GM06990 (cell line): Measurements from ENCODE around the gene DEFB129.

Experiments used
- DNase-seq: peaks from one replicate; pipeline ENCODE4 v3.0.0-alpha.2; 2011; ENCODE audit not compliant: insufficient read length; ENCODE audit errors: extremely low read depth
- H3K27me3 ChIP-seq: replicated peaks from 2 replicates; pipeline ENCODE4 v1.6.0; 2011; ENCODE audit warnings: low read length; ENCODE audit not compliant: control insufficient read depth, insufficient read depth
- H3K36me3 ChIP-seq: 2 replicates; pipeline ENCODE4 v1.5.1; 2011; ENCODE audit warnings: low read length; ENCODE audit not compliant: control insufficient read depth, insufficient read depth
- H3K4me3 ChIP-seq: replicated peaks from 2 replicates; pipeline ENCODE4 v1.5.1; 2011; ENCODE audit warnings: low read depth, mild to moderate bottlenecking, control low read depth, low read length
- TF ChIP-seq, protein P1 (sequence below): IDR thresholded peaks from 2 replicates; pipeline ENCODE4 v1.5.1; 2011; ENCODE audit warnings: low read length, control low read depth, mild to moderate bottlenecking, inconsistent platforms; ENCODE audit not compliant: insufficient read depth, poor library complexity, severe bottlenecking

DEFB129 gene

DNA sequence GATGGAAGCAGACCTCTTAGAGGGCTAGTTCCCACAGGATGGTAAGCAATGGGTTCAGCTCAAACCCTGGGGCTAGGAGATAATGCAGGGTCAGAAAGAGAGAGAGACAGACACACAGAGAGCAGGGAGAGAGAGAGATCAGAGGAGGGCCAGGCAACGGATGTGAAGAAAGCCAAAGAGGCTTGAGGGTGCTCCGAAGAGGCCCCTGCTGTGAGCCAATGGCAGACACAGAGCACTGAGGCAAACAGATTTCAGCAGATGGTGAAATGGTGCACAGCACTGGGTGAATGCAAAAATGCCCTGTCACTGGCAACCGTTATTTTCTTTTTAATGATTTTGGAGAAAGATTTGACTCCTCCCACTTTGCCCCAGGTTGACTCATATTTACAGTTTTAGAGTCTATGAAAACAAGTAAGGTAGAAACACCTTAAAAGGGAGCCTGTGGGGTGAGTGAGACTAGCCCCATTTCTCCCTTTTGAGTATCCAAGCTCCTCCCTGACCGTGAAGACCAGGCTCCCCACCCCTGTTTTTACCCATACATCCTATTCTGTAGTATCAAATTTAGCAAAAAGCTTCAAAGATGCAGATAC, 31.3 kb downstream of the DEFB129 start:
- DNase-seq, result no peak
- no peaks in the 10 kb centered on the region for H3K36me3 ChIP-seq
- no peaks in the 10 kb centered on the region for H3K27me3 ChIP-seq
- TF ChIP-seq, protein P1, sequence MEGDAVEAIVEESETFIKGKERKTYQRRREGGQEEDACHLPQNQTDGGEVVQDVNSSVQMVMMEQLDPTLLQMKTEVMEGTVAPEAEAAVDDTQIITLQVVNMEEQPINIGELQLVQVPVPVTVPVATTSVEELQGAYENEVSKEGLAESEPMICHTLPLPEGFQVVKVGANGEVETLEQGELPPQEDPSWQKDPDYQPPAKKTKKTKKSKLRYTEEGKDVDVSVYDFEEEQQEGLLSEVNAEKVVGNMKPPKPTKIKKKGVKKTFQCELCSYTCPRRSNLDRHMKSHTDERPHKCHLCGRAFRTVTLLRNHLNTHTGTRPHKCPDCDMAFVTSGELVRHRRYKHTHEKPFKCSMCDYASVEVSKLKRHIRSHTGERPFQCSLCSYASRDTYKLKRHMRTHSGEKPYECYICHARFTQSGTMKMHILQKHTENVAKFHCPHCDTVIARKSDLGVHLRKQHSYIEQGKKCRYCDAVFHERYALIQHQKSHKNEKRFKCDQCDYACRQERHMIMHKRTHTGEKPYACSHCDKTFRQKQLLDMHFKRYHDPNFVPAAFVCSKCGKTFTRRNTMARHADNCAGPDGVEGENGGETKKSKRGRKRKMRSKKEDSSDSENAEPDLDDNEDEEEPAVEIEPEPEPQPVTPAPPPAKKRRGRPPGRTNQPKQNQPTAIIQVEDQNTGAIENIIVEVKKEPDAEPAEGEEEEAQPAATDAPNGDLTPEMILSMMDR, result no peak
- H3K4me3 ChIP-seq, result no peak overlapping the region

DNA sequence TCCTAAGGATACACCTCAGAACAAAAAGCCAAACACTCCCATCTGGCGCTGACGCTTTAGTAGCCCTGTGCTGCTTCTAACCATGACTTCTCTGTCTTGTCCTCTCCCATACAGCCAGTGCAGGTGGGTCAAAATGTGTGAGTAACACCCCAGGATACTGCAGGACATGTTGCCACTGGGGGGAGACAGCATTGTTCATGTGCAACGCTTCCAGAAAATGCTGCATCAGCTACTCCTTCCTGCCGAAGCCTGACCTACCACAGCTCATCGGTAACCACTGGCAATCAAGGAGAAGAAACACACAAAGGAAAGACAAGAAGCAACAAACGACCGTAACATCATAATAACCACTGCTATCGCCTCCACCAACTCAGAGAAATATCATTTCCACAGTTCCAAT, 31.9 kb downstream of the DEFB129 start:
- Histone ChIP-seq H3K27me3 (no peaks in the 10 kb centered on the region), H3K4me3 (no peak overlapping the region), H3K36me3 (no peaks in the 10 kb centered on the region)
- TF ChIP-seq, protein P1, result peak; percentile 31
- no peak for DNase-seq

- no peaks in the 10 kb centered on the region for H3K36me3 ChIP-seq
- no peaks in the 10 kb centered on the region for H3K27me3 ChIP-seq
- DNase-seq, result no peak
- TF ChIP-seq, protein P1, result no peak
- H3K4me3 ChIP-seq, result no peak overlapping the region
These were observed 32.9 kb downstream of the DEFB129 start for GRCh38 chr20:259981-260380.

DNA sequence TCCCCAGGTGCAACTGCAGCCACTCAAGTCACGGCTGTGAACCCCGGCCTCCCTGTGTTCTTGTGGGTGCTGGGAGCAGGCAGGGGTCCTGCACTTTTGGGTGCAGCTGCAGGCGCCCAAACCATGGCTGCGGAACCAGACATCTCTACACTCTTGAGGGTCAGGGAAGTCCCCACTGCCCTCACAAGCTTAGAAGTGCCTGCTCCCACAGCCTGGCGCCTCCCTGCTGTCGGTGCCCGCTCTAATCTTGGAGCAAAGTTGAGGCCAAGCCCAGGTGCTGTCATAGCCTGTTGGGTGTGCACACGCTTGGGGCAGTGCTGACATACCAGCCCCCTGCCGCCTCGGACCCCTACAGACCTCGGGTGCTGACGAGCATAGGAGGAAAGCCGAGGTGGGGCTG, 36.6 kb downstream of the DEFB129 start:
- H3K27me3 ChIP-seq, result no peaks in the 10 kb centered on the region
- TF ChIP-seq, protein P1, result no peak

GRCh38 chr20:266596-267562, 39.8 kb downstream of the DEFB129 start:
- Histone ChIP-seq H3K4me3 (peak overlapping the region; percentile 47), H3K27me3 (no peaks in the 10 kb centered on the region), H3K36me3 (no peaks in the 10 kb centered on the region)
- TF ChIP-seq, protein P1, result peak; percentile 97
- DNase-seq, result peak; percentile 88

More for the DNA sequence above, 36.6 kb downstream of the DEFB129 start:
- DNase-seq, result no peak
- Histone ChIP-seq H3K4me3 (no peak overlapping the region), H3K36me3 (no peaks in the 10 kb centered on the region)
